GM12864 (cell line): ENCODE measurements around the gene ELP2.

Experiments used
- DNase-seq: peaks from one replicate; pipeline ENCODE4 v3.0.0-alpha.2; 2011; ENCODE audit warnings: low read depth
- H3K4me3 ChIP-seq: 2 replicates; pipeline ENCODE4 v1.5.1; 2011; ENCODE audit warnings: mild to moderate bottlenecking, low read depth, low read length, control low read depth
- CTCF ChIP-seq: IDR thresholded peaks from 2 replicates; pipeline ENCODE4 v1.5.1; 2011; ENCODE audit warnings: low read depth, mild to moderate bottlenecking, moderate library complexity, low read length, control low read depth, inconsistent platforms; ENCODE audit errors: missing control alignments

Gene ELP2

GRCh38 chr18:36130883-36131653, 1.4 kb downstream of the ELP2 start:
- no peak for TF ChIP-seq CTCF
- DNase-seq, result no peak
- peak overlapping the region; percentile 92 for H3K4me3 ChIP-seq

DNA sequence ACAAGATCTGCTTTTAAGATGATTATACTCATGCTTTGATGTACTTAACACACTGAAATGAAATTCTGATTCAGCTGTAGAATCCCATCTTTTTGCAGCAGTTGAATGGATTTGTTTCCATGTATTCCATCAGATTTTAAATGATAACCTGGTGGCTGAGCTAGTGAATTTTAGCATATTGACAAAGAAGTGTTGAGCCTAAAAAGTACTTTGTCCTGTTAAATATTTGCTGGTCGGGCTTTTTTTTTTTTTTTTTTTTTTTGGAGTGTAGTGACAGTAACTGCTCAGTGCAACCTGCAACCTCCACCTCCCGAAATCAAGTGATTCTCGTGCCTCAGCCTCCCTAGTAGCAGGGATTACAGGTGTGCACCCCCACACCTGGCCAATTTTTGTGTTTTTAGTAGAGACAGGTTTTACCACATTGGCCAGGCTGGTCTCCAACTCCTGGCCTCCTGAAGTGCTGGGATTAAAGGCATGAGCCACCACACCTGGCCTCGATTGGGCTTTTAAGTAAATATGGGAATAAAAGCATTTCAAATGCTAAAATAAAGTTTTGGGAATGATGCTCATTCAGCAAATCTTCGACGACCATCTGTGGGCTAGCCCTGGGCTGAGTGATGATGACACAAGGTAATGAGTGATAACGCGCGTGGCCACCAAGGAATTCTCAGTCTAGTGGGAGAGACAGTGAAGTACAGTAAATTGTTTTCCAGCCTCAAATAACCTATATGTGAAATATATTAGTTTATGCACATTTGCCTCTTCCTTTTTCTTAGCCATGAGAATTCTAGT, 2.2 kb downstream of the ELP2 start:
- TF ChIP-seq CTCF, result no peak
- DNase-seq, result no peak
- H3K4me3 ChIP-seq, result no peak overlapping the region

- no peak for TF ChIP-seq CTCF
- DNase-seq, result no peak
- no peak overlapping the region for H3K4me3 ChIP-seq
Measured at GRCh38 chr18:36132756-36133155, 3.1 kb downstream of the ELP2 start.

DNA sequence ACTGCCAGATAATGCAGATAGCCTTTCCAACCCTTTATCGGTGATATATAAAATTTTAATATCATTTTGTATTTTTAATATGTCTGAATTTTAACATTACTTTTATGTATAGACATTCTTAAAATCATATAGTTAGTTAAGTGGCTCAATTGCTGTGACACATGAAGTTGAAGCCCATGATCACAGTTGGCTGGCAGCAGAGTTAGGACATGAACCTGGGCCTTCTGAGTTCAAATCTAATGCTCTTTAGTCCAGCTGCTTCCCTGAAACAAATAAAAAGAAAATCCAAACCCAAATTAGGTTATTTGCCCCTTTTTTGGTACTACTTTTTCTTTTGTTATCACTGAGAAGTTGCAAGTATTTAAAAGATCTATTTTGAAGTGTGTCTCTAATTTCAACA, 5.6 kb downstream of the ELP2 start:
- no peak for TF ChIP-seq CTCF
- no peak for DNase-seq
- no peak overlapping the region for H3K4me3 ChIP-seq

- DNase-seq, result no peak
- H3K4me3 ChIP-seq, result no peak overlapping the region
- no peak for TF ChIP-seq CTCF
Measured at GRCh38 chr18:36139245-36139644, 9.5 kb downstream of the ELP2 start.

DNA sequence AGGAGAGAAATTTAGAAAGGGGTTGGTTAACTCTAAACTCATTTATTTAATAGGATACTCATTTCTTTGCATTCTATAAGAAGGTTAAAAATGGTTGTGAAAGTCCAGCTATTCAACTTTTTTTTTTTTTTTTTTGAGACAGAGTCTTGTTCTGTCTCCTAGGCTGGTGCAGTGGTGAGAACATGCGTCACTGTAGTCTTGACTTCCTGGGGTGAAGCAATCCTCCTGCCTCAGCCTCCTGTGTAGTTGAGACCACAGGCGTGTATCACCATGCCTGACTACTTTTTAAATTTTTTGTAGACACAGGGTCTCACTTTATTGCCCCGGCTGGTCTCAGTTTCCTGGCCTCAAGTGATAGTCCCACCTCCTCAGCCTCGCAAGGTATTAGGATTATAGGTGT, 11.9 kb downstream of the ELP2 start:
- DNase-seq, result no peak
- no peak overlapping the region for H3K4me3 ChIP-seq
- TF ChIP-seq CTCF, result no peak

DNA sequence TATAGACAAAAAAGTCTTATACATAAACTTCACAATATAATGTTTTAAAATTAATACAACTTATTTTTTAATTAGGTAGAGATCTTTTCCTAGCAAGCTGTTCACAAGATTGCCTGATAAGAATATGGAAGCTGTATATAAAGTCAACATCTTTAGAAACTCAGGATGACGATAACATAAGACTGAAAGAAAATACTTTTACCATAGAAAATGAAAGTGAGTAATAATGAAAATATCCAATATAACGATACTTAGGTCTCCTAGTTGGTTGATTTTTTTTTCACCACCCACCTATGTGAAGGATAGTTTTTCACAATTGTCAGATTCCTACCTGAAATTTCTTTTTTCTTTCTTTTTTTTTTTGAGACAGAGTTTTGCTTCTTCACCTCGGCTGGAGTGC, 13.1 kb downstream of the ELP2 start:
- DNase-seq, result no peak
- no peak overlapping the region for H3K4me3 ChIP-seq

More for the DNA sequence above, 13.1 kb downstream of the ELP2 start:
- TF ChIP-seq CTCF, result no peak
